Measurements from ENCODE around the gene MYO18B. TPM values are rescaled to one million over a fixed set of nuclear protein-coding genes. Genes with fewer than 3 reads are reported as not detected.

MYO18B gene
- total and polyA plus RNA-seq, 9 donors = 47.3 to 92.1 (median 74.7) TPM

DNA sequence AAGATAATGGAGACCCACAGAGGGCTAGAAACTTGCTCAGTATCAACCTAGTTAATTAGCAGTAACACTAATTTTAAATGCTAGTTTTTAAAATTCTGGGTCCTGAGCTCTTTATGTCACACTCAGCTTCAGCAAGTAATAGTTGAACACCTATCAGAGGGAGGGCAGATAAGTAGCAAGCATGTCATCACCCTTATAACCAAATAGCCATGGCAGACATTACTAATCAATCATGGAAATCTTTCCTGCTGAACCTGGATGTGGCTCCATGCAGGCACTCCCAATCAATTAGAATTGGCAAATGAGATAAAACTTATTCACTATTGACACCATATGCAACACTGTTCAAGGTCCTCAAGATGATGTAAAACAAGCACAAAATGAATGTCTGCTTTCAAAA lies 315.7 kb downstream of the MYO18B start:
- peaks cover 14% of the 10 kb centered on the region for H3K36me3 ChIP-seq (ENCODE audit: control insufficient read depth, insufficient read depth, low read length)
- DNase-seq = no peak
- H3K4me3 ChIP-seq (ENCODE audit: low read length) = no peak overlapping the region
- no peak overlapping the region for H3K27ac ChIP-seq (ENCODE audit: low read length)
- no peaks in the 10 kb centered on the region for H3K27me3 ChIP-seq (ENCODE audit: control insufficient read depth, insufficient read depth, low read length)
- H3K9me3 ChIP-seq (replicated peaks; ENCODE audit: control insufficient read depth, low read depth, low read length) = no peaks in the 10 kb centered on the region
- no peaks in the 10 kb centered on the region for H3K4me1 ChIP-seq (ENCODE audit: control insufficient read depth, insufficient read depth, low read length)

DNA sequence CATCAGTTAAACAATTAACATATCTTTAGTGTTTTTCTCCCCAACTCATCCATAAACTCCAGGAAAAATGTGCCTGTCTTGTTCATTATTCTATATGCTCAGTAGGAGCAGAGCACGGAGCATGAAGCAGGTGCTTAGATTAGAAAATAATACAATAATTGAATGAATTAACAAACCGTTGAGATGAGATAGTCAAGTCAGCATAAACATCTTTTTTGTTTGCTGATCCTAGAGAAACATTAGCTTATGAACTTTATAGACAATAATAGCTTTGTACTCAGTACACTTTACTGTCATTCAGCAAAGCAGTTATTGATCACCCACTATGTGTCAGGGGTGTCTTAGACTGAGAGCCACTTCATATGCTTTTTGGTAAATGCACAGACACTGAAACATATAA lies 322.1 kb downstream of the MYO18B start:
- DNase-seq = no peak
- H3K9me3 ChIP-seq (replicated peaks; ENCODE audit: control insufficient read depth, low read depth, low read length) = no peaks in the 10 kb centered on the region
- no peak overlapping the region for H3K27ac ChIP-seq (ENCODE audit: low read length)
- H3K27me3 ChIP-seq (ENCODE audit: control insufficient read depth, insufficient read depth, low read length) = peaks cover 6% of the 10 kb centered on the region
- H3K4me1 ChIP-seq (ENCODE audit: control insufficient read depth, insufficient read depth, low read length) = no peaks in the 10 kb centered on the region
- no peak overlapping the region for H3K4me3 ChIP-seq (ENCODE audit: low read length)
- H3K36me3 ChIP-seq (ENCODE audit: control insufficient read depth, insufficient read depth, low read length) = peaks cover 2% of the 10 kb centered on the region
- no CpG with 5 or more reads among the region's 2 CpGs for WGBS (ENCODE audit: insufficient coverage)

DNA sequence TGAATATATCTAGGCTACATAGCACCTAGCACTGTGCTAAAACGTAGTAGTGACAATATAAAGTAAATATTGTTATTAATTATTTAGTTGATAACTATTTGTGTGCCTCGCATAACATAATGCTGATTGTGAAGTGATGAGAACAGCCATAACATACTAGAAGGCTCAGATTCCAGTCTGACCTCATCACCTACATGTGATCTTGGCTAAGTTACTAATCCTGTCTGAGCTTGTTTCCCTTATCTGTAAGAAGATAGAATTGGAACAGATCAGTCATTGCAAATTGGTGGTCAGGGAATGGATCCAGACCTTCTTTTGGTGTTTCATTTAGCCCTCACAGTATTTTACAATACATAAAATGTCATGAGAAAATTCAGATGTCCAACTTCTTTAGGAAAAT lies 323.9 kb downstream of the MYO18B start:
- H3K27me3 ChIP-seq (ENCODE audit: control insufficient read depth, insufficient read depth, low read length) = peaks cover 6% of the 10 kb centered on the region
- no CpG with 5 or more reads among the region's 2 CpGs for WGBS (ENCODE audit: insufficient coverage)
- peaks cover 2% of the 10 kb centered on the region for H3K36me3 ChIP-seq (ENCODE audit: control insufficient read depth, insufficient read depth, low read length)
- H3K27ac ChIP-seq (ENCODE audit: low read length) = no peak overlapping the region
- H3K9me3 ChIP-seq (replicated peaks; ENCODE audit: control insufficient read depth, low read depth, low read length) = no peaks in the 10 kb centered on the region
- DNase-seq = peak; percentile 1
- H3K4me3 ChIP-seq (ENCODE audit: low read length) = no peak overlapping the region
- no peaks in the 10 kb centered on the region for H3K4me1 ChIP-seq (ENCODE audit: control insufficient read depth, insufficient read depth, low read length)

DNA sequence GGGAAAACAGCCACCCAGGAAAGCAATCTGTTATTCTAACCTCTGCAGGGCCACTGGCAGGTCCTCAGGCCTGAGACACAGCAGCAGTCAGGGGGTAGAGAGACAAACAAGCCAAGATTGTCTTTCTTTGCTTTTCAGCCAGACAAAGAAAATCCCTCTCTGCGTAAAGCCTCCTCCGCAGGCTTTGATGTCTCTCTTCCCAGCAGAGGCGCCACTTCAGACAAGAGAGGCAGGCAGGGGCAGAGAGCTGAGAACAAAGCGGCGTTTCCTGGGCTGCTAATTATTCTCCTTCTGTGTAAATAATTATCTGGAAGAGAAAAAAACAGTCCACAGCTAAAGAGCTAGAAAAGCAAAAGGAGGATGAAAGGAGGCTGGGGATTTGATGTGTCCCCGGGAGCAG lies 324.5 kb downstream of the MYO18B start:
- WGBS (ENCODE audit: insufficient coverage) = no CpG with 5 or more reads among the region's 6 CpGs
- Histone ChIP-seq H3K4me3 (ENCODE audit: low read length) (no peak overlapping the region), H3K36me3 (ENCODE audit: control insufficient read depth, insufficient read depth, low read length) (peaks cover under 1% of the 10 kb centered on the region), H3K4me1 (ENCODE audit: control insufficient read depth, insufficient read depth, low read length) (no peaks in the 10 kb centered on the region), H3K27me3 (ENCODE audit: control insufficient read depth, insufficient read depth, low read length) (peaks cover 6% of the 10 kb centered on the region), H3K9me3 (replicated peaks; ENCODE audit: control insufficient read depth, low read depth, low read length) (no peaks in the 10 kb centered on the region), H3K27ac (ENCODE audit: low read length) (no peak overlapping the region)
- peak; percentile 2 for DNase-seq

DNA sequence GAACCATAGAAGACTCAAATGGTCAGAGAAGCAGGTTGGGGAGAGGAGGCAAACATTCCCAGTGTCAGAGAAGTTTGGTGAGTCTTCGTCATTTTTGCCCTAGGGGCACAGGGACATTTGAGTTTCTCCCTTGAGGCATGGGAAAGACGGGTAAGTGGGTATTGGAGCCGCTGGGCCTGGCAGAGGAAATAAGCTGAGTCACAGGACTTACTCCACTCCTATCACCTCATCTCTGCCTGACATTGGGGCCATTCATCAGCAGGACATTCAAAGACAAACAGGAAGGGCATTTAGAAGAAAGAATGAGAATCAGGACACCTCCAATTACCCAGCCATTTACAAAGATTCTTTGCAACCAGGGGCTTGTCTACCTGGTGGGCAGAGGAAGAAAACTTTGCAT lies 326.6 kb downstream of the MYO18B start:
- Histone ChIP-seq H3K27me3 (ENCODE audit: control insufficient read depth, insufficient read depth, low read length) (peaks cover 6% of the 10 kb centered on the region), H3K36me3 (ENCODE audit: control insufficient read depth, insufficient read depth, low read length) (no peaks in the 10 kb centered on the region)
- no CpG with 5 or more reads among the region's 3 CpGs for WGBS (ENCODE audit: insufficient coverage)

DNA sequence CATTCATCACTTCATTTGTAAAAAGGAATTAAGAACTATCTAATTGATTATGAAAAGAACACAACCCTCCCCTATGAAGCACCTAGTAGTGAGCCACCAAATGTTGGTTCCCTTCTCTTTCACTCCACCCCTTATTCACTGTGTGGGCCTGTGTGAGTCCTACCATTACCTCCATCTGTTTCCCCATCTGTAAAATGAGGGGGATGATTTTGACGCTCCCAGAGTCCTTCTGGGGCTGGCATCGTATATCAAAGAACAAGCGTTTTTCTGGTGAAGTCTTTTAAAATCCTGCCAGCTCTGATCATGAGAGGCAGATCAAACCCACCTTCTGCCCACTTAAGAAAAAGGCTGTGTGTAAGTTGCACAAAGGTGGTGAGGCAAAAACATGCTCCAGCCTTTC lies 330.6 kb downstream of the MYO18B start:
- Histone ChIP-seq H3K36me3 (ENCODE audit: control insufficient read depth, insufficient read depth, low read length) (no peaks in the 10 kb centered on the region), H3K27ac (ENCODE audit: low read length) (no peak overlapping the region), H3K9me3 (replicated peaks; ENCODE audit: control insufficient read depth, low read depth, low read length) (no peaks in the 10 kb centered on the region), H3K27me3 (ENCODE audit: control insufficient read depth, insufficient read depth, low read length) (peaks cover 3% of the 10 kb centered on the region), H3K4me1 (ENCODE audit: control insufficient read depth, insufficient read depth, low read length) (no peaks in the 10 kb centered on the region), H3K4me3 (ENCODE audit: low read length) (no peak overlapping the region)
- no peak for DNase-seq
- WGBS (ENCODE audit: insufficient coverage) = 40% methylated on average over 1 of the region's 3 CpGs

More for the DNA sequence above, 326.6 kb downstream of the MYO18B start:
- DNase-seq = no peak
- no peak overlapping the region for H3K4me3 ChIP-seq (ENCODE audit: low read length)
- no peaks in the 10 kb centered on the region for H3K4me1 ChIP-seq (ENCODE audit: control insufficient read depth, insufficient read depth, low read length)
- no peaks in the 10 kb centered on the region for H3K9me3 ChIP-seq (replicated peaks; ENCODE audit: control insufficient read depth, low read depth, low read length)
- H3K27ac ChIP-seq (ENCODE audit: low read length) = no peak overlapping the region

DNA sequence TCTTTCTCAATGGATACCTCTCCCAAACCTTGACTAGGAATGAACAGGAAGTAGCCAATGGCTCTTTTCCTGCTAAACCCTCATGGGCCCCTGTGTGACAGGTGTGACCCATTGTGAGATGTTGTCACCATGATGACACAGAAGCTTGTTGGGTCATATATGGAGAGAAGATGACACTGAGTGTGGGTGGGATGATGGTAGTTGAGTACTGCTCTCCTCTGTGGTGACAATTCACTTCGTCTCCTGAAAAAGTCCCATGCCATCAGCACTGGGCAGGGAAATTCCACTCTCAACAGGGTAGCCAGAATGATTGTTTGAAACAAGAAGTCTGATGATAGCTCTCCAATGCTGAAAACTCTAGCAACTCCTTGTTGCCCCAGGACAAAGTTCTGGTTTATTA lies 333.3 kb downstream of the MYO18B start:
- H3K27ac ChIP-seq (ENCODE audit: low read length) = no peak overlapping the region
- H3K27me3 ChIP-seq (ENCODE audit: control insufficient read depth, insufficient read depth, low read length) = no peaks in the 10 kb centered on the region
- WGBS (ENCODE audit: insufficient coverage) = no CpG with 5 or more reads among the region's 1 CpG
- no peak overlapping the region for H3K4me3 ChIP-seq (ENCODE audit: low read length)
- no peaks in the 10 kb centered on the region for H3K36me3 ChIP-seq (ENCODE audit: control insufficient read depth, insufficient read depth, low read length)
- no peak for DNase-seq
- no peaks in the 10 kb centered on the region for H3K4me1 ChIP-seq (ENCODE audit: control insufficient read depth, insufficient read depth, low read length)
- H3K9me3 ChIP-seq (replicated peaks; ENCODE audit: control insufficient read depth, low read depth, low read length) = no peaks in the 10 kb centered on the region

DNA sequence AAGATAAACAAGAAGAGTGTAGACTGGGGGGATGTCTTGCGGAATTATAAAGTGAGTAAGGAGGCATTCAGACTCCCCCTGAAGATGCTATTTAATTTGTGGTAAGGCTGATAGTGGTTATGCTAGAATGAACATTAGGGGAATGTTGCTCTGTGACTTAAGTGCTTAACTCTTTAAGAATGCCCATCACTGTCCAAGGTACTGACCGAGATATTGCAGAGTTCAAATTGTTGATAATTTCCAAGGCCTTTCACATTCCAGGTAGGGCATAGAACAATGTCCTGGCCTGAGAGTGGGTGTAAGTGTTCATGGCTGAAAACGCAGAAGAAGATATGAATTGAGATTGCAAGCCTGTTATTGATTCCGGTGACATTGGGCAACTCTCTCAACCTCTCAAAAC lies 337.0 kb downstream of the MYO18B start:
- DNase-seq = peak; percentile 5
- no peak overlapping the region for H3K4me3 ChIP-seq (ENCODE audit: low read length)
- no peaks in the 10 kb centered on the region for H3K4me1 ChIP-seq (ENCODE audit: control insufficient read depth, insufficient read depth, low read length)
- H3K27me3 ChIP-seq (ENCODE audit: control insufficient read depth, insufficient read depth, low read length) = no peaks in the 10 kb centered on the region
- H3K36me3 ChIP-seq (ENCODE audit: control insufficient read depth, insufficient read depth, low read length) = no peaks in the 10 kb centered on the region
- no peaks in the 10 kb centered on the region for H3K9me3 ChIP-seq (replicated peaks; ENCODE audit: control insufficient read depth, low read depth, low read length)
- H3K27ac ChIP-seq (ENCODE audit: low read length) = no peak overlapping the region
- WGBS (ENCODE audit: insufficient coverage) = 50% methylated on average over 1 of the region's 4 CpGs

Other genes starting within 250 kb of the MYO18B start
- 9.0 TPM for gene GRK3, start 177.5 kb upstream of the MYO18B start, total RNA-seq
- gene GRK3, start 177.5 kb upstream of the MYO18B start, polyA plus RNA-seq (ENCODE audit: insufficient read depth in 1 of 8, insufficient read length in 8 of 8, low replicate concordance in 1 of 8) = 1 to 10 TPM; 5.7 to 8.1 (median 6.9) TPM

Data from muscle of leg (tissue), 11 donors.